Effector CD8-positive, alpha-beta T cell (primary cell): ENCODE results near the gene C4orf33.

Experiments used
- DNase-seq: peaks from one replicate; lab custom pipeline; 2025; lab: John Stamatoyannopoulos, UW

C4orf33 gene

GRCh38 chr4:129129143-129129542 lies 33.2 kb downstream of the C4orf33 start:
- DNase-seq: no peak

- no peak for DNase-seq
Observed at GRCh38 chr4:129131343-129131742, 35.4 kb downstream of the C4orf33 start.

- no peak for DNase-seq
Observed at GRCh38 chr4:129136433-129136832, 40.5 kb downstream of the C4orf33 start.

GRCh38 chr4:129138810-129139496 lies 43.0 kb downstream of the C4orf33 start:
- DNase-seq: no peak

GRCh38 chr4:129140521-129140920 lies 44.6 kb downstream of the C4orf33 start:
- DNase-seq: no peak

- DNase-seq: no peak
Observed at GRCh38 chr4:129143359-129143758, 47.4 kb downstream of the C4orf33 start.

GRCh38 chr4:129144755-129145206 lies 48.8 kb downstream of the C4orf33 start:
- DNase-seq: no peak

- DNase-seq: no peak
Observed at GRCh38 chr4:129145222-129145730, 49.3 kb downstream of the C4orf33 start.

GRCh38 chr4:129146639-129147038 lies 50.7 kb downstream of the C4orf33 start:
- no peak for DNase-seq

GRCh38 chr4:129148892-129149291 lies 52.9 kb downstream of the C4orf33 start:
- DNase-seq: no peak

- no peak for DNase-seq
Observed at GRCh38 chr4:129149906-129150305, 54.0 kb downstream of the C4orf33 start.

GRCh38 chr4:129152350-129152749 lies 56.4 kb downstream of the C4orf33 start:
- DNase-seq: no peak

- DNase-seq: no peak
Observed at GRCh38 chr4:129153700-129154099, 57.7 kb downstream of the C4orf33 start.

GRCh38 chr4:129162450-129162849 lies 66.5 kb downstream of the C4orf33 start:
- no peak for DNase-seq

GRCh38 chr4:129163427-129163826 lies 67.5 kb downstream of the C4orf33 start:
- no peak for DNase-seq

GRCh38 chr4:129164243-129164642 lies 68.3 kb downstream of the C4orf33 start:
- DNase-seq: no peak
